AG20443 (cell line): Measurements from ENCODE around the gene GSN.

Experiments used
- DNase-seq: peaks from one replicate; pipeline ENCODE4 v3.0.0; 2012; ENCODE audit warnings: low spot score, mixed read lengths

The GSN gene

GRCh38 chr9:121267689-121268597, at the start of gene GSN:
TSS of gene GSN (plus strand) at chr9:121268162. CDS start at chr9:121301972, 33,810 bp downstream.
- DNase-seq: peak; percentile 94

DNA sequence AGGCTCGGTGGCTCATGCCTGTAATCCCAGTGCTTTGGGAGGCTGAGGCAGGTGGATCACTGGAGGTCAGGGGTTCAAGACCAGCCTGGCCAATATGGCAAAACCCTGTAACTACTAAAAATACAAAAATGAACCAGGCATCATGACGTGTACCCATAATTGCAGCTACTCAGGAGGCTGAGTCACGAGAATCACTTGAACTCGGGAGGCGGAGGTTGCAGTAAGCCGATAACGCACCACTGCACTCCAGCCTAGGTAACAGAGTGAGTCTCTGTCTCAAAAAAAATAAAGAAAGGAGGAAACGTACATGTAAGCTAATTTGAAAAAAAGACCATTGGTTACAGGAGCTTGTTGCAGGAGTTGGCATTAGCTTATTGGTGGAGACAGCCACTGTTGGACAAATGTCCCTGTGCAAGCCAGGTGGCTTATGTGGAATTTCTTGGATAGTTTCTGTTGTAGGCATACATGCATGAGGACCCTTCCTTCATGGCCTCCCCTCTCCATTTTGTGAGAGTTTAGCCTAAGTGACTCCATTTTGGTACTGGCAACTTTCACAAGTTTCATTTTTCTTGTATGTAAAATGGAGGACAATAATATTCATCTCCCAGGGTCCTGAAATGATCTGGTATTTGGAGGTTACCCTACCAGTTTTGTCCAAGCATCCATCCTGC, 49.5 kb upstream of the GSN start:
- DNase-seq: no peak

DNA sequence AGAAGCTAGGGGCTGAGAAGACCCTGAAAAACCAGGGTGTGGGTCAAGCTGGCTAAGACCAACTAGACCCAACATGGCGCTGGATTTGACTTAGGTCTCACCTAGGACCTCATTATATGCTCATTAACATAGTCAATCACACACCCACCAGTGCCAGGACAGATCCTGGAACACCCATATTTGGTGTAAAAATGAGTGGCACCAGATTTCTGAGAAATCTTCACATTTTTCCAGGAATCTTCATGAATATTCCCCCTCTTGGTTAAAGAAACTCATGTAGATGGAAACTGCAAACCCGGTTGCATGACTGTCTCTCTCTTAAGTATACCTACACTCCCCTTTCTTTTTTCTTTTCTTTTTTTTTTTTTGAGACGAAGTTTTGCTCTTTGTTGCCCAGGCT, 48.4 kb upstream of the GSN start:
- DNase-seq: no peak

GRCh38 chr9:121220996-121221663, 46.8 kb upstream of the GSN start:
- no peak for DNase-seq

DNA sequence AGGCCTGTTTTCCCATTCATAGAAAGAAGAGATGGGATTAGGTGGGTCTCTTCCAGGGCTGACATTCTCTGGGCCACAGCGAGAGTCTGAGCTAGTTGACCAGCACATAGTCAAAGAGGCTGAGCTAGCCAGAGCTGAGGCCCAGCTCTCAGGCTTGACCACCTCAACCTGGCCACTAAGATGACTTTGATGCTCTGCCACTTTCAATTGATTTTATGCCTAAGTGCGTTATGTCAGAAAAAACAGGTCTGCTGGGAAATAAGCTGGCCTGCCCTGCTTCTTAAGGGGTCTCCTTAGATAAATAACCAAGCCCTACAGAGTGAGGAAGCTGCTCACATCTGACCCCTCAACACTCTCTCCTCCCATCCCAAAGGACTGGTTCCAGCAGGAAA, 46.3 kb upstream of the GSN start:
- DNase-seq: no peak

DNA sequence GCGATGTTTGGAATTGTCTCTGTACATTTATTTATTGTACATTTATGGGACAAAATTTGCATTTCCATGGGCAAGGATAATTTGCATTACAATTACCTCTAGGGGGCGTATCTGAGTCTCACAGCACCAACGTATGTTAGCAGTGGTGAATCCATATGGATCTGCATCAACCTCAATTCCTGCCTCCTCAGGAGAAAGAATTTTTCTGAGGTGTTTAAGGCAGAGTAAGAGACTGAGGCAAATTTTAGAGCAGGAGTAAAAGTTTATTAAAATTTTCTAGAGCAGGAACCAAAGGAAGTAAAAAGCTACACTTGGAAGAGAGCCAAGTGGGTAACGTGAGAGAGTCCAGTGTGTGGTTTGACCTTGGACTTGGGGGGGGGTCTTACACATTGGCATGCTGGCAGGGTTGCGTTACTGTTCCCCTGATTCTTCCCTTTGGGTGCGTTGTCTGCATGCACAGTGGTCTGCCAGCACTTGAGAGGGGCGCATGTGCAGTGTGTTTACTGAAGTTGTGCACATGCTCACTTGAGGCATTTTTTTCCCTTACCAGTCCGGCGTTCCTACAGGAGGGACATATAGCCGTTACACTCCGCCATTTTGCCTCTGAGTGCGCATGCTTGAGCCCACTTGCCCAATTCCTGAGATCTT, 45.3 kb upstream of the GSN start:
- peak; percentile 38 for DNase-seq

DNA sequence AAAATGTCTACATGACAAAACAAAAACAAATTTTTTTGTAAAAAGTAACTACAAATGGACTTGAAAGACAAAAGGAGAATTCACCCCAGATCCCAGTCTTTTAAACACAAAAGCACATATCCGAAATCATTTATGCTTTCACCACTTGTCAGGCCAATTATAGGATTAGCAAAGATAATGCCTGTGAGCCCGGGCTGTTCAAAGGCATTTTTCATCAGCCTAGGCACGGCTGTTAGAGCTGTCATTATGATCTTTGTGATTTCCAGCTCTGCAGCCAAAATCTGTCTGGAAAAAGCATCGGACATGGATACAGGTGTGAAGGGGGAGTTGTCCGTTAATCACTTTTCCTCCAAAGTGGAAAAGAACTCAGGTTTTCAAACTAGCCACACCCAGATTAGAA, 42.7 kb upstream of the GSN start:
- no peak for DNase-seq

- peak; percentile 59 for DNase-seq
Measured at GRCh38 chr9:121226175-121226574, 41.8 kb upstream of the GSN start.

GRCh38 chr9:121227862-121228261, 40.1 kb upstream of the GSN start:
- DNase-seq: no peak

GRCh38 chr9:121230256-121230655, 37.7 kb upstream of the GSN start:
- DNase-seq: no peak

- DNase-seq: no peak
Measured at GRCh38 chr9:121232251-121232650, 35.7 kb upstream of the GSN start.

DNA sequence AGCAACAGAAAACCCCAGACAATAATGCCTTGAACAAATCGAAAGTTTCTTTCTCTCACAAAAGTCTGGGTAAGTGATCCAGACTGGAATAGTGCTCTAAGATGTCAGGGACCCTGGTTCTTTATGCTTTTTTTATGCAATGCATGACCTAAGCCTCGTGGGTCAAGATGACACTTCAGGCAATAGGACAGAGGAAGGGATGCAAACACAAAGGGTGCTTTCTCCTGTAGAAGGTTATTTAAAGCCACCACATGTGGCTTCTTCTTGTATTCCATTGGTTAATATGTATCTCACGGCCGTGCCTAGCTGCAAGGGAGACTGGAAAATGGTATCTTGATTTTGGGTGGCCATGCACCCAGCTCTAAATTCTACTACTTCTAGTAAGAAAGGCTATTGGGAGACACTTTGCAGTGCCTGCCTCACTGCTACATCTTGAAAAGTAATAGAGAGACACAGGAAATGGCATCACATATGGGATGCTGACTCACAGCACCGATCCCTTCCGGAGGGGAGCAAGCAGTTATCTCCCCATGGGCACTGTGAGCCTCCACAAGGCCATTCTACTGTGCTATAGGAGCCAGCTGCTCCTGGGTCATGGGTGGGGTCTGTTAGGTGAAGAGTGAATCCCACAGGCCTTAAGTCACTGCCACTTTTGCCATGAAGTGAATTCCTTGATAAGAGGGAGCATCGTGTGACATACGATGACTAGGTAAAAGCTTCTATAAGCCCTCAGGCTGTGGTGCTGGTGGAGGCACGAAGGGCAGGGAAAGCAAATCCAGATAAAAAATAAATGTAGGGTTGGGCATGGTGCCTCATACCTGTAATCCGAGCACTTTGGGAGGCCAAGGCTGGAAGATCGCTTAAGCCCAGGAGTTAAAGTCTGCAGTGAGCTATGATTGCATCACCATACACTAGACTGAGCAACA, 33.8 kb upstream of the GSN start:
- DNase-seq: peak; percentile 28

DNA sequence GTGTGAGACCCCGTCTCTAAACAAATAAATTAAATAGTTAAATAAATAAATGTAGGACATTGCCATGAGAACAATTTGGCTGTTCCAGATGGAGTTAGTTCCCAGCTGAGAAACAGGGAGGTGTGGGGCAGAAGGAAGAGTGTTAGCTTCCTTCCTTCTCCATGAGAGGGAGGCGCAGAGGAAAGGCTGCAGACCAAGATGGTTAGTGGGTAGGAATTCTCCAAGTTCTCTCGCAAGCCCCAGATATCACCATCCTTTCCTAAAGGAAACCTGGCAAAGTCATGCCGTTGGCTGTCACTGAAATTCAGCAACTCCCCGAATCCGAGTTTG, 33.2 kb upstream of the GSN start:
- DNase-seq: no peak

DNA sequence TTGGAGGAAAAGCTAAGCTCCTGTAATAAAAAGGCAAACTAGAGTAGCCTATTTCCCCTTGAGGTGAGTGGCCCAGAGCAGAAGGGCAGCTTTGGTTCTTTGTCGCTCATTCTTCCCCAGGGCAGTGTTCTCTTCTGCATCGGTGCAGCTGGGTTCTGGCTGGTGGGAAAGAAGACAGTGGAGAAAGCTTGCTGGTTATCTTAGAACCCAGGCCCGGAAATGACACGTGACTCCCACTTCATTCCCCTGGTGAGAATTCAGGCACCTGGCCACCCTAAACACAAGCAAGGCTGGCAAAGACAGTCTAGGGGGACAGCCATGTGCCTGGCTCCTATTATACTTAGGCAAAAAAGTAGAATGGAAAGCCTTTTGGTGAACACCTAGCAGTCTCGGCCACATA, 32.5 kb upstream of the GSN start:
- DNase-seq: no peak

DNA sequence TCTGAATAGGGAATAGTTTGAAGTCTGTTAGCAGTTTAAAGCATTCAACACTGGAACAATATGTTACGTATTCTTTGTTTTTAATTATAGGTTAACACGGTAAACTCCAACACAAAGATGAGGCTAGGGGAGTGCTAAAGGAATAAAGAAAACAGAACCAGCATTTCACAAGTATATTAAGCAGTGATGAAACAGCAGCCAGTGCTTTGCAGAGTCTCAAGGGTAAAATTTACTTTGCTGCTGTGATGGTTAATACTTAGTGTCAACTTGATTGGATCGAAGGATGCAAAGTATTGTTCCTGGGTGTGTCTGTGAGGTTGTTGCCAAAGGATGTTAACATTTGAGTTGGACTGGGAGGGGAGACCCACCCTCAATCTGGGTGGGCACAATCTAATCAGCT, 30.0 kb upstream of the GSN start:
- DNase-seq: no peak

GRCh38 chr9:121239071-121239470, 28.9 kb upstream of the GSN start:
- peak; percentile 70 for DNase-seq

GRCh38 chr9:121239851-121240250, 28.1 kb upstream of the GSN start:
- DNase-seq: no peak

DNA sequence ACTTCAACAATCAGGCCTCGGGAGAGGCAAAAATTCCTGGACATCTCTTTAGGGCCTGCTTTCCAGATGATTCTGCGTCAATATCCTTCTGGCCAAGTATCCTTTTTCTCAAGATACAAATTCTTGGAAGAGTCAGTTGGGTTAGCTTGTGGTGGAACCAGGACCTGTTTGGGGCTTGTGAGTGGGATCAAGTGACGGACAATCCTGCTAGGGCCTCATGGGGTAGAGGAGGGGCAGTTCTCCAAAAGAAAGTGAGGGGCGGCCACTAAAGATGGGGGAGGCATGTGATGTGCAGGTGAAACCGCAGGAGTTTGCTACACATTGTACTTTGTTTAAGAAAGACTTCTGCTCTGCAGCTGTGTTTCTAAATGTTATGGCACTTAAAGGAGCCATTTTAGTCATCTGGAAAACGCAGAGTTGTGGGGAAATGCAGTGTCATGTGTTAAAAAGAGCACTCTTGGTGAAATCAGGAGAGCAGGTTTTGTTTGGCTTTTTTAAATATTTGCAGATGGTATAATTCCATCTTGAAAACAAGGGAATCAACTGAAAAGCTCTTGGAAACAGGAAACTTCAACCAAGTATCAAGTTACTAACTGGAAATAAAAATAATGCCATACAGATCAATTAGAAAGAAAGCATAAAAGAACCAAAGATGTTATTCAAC, 27.4 kb upstream of the GSN start:
- DNase-seq: peak; percentile 33

- DNase-seq: peak; percentile 61
Measured at GRCh38 chr9:121242219-121242958, 25.6 kb upstream of the GSN start.

DNA sequence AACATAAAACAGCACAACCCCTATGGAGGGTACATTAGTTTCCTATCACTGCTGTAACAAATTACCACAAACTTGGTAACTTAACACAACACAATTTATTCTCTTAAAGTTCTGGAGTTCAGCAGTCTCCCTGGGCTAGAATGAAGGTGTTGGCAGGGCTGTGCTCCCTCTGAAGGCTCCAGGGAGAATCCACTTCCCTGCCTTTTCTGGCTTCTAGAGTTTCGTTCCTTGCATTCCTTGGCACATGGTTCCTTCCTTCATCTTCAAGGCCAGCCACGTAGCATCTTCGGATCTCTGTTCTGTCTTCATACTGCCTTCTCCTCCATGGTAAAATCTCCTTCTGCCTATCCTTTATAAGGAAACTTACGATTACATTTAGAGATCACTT, 25.0 kb upstream of the GSN start:
- DNase-seq: no peak
